Muscle layer of colon (tissue), 2 donors: ENCODE results near the gene ADARB2.

Source experiments
- H3K27ac ChIP-seq: one replicate; pipeline ENCODE4 v1.7.0; 2013; ENCODE audit warnings: low read depth, mild to moderate bottlenecking, low read length, moderate library complexity
- H3K27me3 ChIP-seq, 2 donors: one replicate each; pipeline ENCODE4 v1.7.0; 2013; ENCODE audit warnings: low read length in 2 of 2, mild to moderate bottlenecking in 2 of 2; ENCODE audit not compliant: insufficient read depth in 2 of 2, control insufficient read depth in 1 of 2
- H3K36me3 ChIP-seq: one replicate; pipeline ENCODE4 v1.7.0; 2013; ENCODE audit warnings: mild to moderate bottlenecking, low read length; ENCODE audit not compliant: insufficient read depth
- H3K4me1 ChIP-seq: one replicate; pipeline ENCODE4 v1.7.0; 2013; ENCODE audit warnings: mild to moderate bottlenecking, low read length; ENCODE audit not compliant: insufficient read depth
- H3K4me3 ChIP-seq, 2 donors: one replicate each; pipeline ENCODE4 v1.7.0; 2013; ENCODE audit warnings: low read length in 2 of 2, low read depth in 1 of 2, mild to moderate bottlenecking in 1 of 2, moderate library complexity in 1 of 2
- H3K9ac ChIP-seq: one replicate; pipeline ENCODE4 v1.7.0; 2013; ENCODE audit warnings: low read length
- H3K9me3 ChIP-seq: one replicate; pipeline ENCODE4 v1.7.0; 2013; ENCODE audit warnings: mild to moderate bottlenecking, low read length
- donor health status: abdominal sarcoma.
- donor health status: Adenocarcinoma of cecum.

Gene ADARB2

DNA sequence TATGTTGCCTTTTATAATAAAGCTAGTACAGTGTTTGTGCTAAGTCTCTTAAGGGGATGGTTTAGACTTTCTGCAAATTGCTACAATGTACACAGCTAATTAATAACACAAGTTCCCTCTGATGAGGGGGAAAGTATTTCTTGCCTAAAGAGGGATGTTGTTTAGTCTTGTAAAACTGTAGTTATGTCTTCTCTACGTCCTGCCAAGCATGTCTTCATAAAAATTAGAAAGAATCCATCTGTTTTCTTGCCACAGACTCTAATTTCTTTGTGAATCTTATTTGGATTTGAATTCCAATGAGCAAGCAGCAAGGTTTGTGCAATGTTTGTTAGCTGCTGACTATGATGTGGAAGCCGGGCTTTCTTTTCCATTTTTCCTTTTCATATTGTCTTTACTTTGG, 28.2 kb downstream of the ADARB2 start:
- no peaks in the 10 kb centered on the region for H3K4me1 ChIP-seq
- no peak overlapping the region for H3K4me3 ChIP-seq
- no peak overlapping the region for H3K27ac ChIP-seq
- H3K36me3 ChIP-seq: no peaks in the 10 kb centered on the region
- H3K9ac ChIP-seq: no peak overlapping the region
- no peaks in the 10 kb centered on the region for H3K27me3 ChIP-seq
- no peaks in the 10 kb centered on the region for H3K9me3 ChIP-seq

DNA sequence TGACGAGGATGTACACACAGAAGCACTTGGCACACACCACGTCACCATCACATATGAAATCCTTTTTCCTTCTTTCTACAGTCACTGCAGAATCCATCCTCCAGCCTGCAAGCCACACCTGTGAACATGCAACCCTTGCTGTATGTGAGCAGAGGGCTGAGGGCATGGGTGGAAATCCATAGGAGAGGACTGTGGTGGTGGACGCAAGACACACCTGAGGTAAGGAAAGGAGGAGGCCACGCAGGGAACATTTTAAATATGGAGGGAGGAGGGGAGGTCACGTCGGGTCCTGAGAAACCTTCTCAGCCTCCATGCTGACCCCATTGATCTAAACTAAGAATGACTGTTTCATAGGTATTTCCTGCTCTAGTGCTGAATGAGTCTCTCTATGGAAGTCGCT, 28.6 kb downstream of the ADARB2 start:
- Histone ChIP-seq H3K4me1 (no peaks in the 10 kb centered on the region), H3K9me3 (no peaks in the 10 kb centered on the region), H3K36me3 (no peaks in the 10 kb centered on the region), H3K27ac (no peak overlapping the region), H3K27me3 (no peaks in the 10 kb centered on the region), H3K9ac (no peak overlapping the region), H3K4me3 (no peak overlapping the region)

DNA sequence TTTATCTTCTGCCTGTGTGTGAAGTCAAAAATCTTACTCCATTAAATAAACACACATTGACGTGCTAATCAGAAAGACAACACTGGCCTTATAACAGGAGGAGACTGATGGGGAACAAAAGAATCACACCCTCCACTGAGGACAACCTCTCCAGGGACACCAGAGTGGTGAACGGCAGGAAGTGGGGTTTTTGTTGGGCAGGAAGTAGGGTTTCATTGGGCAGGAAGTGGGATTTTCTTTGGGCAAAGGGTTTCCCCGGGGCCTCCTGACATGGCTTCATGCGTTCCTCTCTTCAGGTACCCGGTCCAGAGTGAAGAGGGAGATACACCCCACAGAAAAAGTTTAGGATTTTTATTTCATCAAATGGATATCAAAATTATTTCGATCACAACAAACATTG, 30.6 kb downstream of the ADARB2 start:
- Histone ChIP-seq H3K9ac (no peak overlapping the region), H3K9me3 (no peaks in the 10 kb centered on the region), H3K36me3 (no peaks in the 10 kb centered on the region), H3K4me1 (no peaks in the 10 kb centered on the region), H3K27ac (no peak overlapping the region), H3K4me3 (no peak overlapping the region), H3K27me3 (no peaks in the 10 kb centered on the region)

DNA sequence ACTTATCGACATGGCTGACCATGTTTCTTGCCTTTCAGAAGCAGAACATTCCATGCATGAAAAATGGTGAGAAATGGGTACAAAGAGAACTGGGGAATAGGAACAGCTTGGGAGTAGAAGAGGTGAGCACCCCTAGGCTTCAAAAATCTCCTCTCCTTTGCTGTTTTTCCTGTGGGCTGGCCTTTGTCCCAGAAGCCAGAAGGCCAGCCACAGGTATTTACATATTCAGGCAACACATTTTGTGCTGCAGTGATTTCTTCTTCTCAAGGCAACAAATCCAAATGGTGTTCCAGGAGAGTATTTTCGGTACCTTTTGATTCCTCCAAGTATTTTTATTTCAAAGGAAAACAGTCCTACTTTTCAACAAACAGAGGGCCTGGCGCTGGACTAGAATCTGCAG, 31.1 kb downstream of the ADARB2 start:
- Histone ChIP-seq H3K36me3 (no peaks in the 10 kb centered on the region), H3K9me3 (no peaks in the 10 kb centered on the region), H3K4me1 (no peaks in the 10 kb centered on the region), H3K9ac (no peak overlapping the region), H3K27me3 (no peaks in the 10 kb centered on the region), H3K27ac (no peak overlapping the region), H3K4me3 (no peak overlapping the region)

DNA sequence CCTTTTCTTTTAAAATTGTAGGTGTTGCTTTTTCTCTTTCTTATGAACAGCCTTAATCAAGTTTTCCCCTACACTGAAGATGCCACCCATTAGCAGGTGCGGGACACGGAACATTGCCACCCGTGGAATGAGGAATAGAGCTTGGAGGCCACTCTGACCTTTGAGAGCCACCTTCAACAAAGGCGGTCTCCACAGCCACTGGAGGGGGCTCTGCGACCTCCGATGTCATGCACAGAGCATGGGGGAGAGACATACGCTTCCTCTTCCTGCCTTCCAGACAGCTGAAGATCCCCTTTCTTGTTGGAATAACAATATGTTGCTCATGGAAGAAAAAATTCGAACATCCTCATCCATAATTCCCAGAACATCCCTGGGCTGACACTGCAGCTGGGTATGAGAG, 39.1 kb downstream of the ADARB2 start:
- Histone ChIP-seq H3K27me3 (no peaks in the 10 kb centered on the region), H3K9me3 (no peaks in the 10 kb centered on the region), H3K36me3 (no peaks in the 10 kb centered on the region), H3K4me3 (no peak overlapping the region), H3K27ac (no peak overlapping the region), H3K4me1 (no peaks in the 10 kb centered on the region), H3K9ac (no peak overlapping the region)

DNA sequence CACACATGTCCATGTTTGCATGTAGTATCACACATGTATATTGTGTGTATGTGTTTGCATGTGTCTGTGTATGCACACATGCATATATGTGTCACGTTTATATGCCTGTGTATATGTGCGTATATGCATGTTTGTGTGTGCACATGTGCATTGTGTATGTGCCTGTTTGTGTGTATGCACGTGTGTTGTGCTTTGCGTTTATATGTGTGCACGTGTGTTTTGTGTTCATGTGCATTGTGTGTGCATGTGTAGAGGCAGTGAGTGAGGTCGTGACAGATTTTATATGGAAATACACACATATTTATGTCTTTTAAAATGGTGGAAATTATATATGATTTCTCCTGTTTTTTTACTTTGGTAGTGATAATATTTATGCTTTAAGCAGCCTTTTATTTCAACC, 41.2 kb downstream of the ADARB2 start:
- H3K27ac ChIP-seq: no peak overlapping the region
- H3K36me3 ChIP-seq: no peaks in the 10 kb centered on the region
- no peaks in the 10 kb centered on the region for H3K9me3 ChIP-seq
- no peaks in the 10 kb centered on the region for H3K27me3 ChIP-seq
- H3K9ac ChIP-seq: no peak overlapping the region
- H3K4me1 ChIP-seq: no peaks in the 10 kb centered on the region
- H3K4me3 ChIP-seq: no peak overlapping the region

DNA sequence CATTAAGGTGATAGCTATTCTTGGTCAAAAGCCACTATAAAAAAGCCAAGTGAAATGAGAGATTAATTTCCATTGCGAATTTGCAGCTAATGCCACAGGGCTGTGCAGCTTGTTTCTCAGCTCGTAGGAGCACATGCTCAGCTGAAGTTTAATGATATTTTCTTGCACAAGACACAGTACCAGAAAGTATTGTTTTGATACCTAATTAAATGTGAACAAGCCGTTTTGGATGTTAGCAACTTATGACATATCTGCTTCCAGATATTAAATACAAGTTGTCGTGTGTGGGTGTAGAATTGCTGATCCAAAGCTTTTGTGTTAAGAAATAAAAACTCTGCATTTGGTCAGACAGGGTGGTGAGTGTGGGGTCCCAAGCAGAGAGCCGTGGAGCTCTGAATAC, 47.2 kb downstream of the ADARB2 start:
- no peaks in the 10 kb centered on the region for H3K4me1 ChIP-seq
- H3K27ac ChIP-seq: no peak overlapping the region
- no peak overlapping the region for H3K9ac ChIP-seq
- H3K4me3 ChIP-seq: no peak overlapping the region
- H3K36me3 ChIP-seq: no peaks in the 10 kb centered on the region
- no peaks in the 10 kb centered on the region for H3K9me3 ChIP-seq
- no peaks in the 10 kb centered on the region for H3K27me3 ChIP-seq

DNA sequence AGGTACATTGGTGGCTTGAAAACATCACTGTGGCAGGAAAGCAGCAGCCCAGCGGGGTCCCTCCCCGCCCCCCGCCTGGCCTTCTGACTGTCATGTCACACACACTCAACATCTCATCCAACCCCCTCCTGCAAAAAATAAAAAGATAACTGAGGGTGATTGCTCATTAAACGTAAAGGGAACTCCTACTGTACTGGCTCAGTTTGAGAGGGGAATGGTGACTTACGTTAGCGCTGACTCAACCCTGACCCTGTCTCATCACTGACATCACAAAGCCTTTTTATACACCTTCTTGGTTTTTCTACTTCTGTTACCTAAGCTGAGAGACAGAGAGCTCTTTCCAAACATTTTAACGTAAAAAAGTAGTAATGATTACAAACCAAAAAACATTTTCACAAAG, 48.8 kb downstream of the ADARB2 start:
- no peak overlapping the region for H3K9ac ChIP-seq
- H3K4me3 ChIP-seq: no peak overlapping the region
- no peaks in the 10 kb centered on the region for H3K27me3 ChIP-seq
- H3K4me1 ChIP-seq: no peaks in the 10 kb centered on the region
- no peak overlapping the region for H3K27ac ChIP-seq
- no peaks in the 10 kb centered on the region for H3K36me3 ChIP-seq
- H3K9me3 ChIP-seq: no peaks in the 10 kb centered on the region

DNA sequence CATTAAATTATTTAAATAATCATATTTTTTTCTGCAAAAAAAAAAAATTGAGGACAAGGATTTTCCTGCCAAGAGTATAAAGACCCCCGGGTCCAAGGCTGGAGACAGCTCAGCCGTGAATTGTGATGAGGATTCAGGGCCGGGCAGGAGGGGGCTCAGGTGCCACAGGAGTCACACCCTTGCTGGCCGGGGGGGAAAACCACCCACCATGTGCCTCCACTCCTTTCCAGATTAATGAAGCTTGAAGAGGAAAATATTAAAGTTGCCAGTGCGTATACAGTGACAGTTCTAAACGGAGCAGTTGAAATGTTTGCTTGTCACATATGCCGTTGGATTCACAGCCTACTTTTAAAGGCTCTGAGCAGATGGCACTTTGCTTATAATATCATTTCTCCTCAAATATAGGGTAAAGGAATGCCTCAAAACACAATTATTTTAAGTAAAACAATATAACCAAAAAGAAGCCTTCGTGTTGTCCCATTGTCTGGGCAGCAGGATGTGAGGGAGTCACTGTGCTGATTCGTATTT, 49.6 kb downstream of the ADARB2 start:
- no peak overlapping the region for H3K27ac ChIP-seq
- H3K9ac ChIP-seq: no peak overlapping the region
- H3K4me3 ChIP-seq: no peak overlapping the region
- H3K9me3 ChIP-seq: no peaks in the 10 kb centered on the region
- H3K27me3 ChIP-seq: no peaks in the 10 kb centered on the region
- no peaks in the 10 kb centered on the region for H3K36me3 ChIP-seq
- no peaks in the 10 kb centered on the region for H3K4me1 ChIP-seq

DNA sequence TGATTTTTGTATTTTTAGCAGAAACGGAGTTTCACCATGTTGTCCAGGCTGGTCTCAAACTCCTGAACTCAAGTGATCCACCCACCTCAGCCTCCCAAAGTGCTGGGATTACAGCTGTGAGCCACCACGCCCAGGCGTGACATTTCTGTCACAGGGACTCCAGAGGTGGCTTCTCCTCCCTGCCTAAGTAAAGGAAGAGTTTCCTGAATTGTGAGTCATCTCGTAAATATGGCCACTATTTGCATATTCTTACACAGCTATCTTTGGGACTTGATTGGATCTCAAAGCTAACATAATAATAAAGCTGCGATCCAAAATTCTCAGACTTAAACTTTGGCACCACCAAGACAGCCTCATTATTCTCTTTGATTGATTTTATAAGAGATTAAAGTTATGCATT, 50.1 kb downstream of the ADARB2 start:
- no peaks in the 10 kb centered on the region for H3K27me3 ChIP-seq
- H3K4me1 ChIP-seq: no peaks in the 10 kb centered on the region
- H3K9ac ChIP-seq: no peak overlapping the region
- H3K27ac ChIP-seq: no peak overlapping the region
- no peak overlapping the region for H3K4me3 ChIP-seq
- H3K36me3 ChIP-seq: no peaks in the 10 kb centered on the region
- no peaks in the 10 kb centered on the region for H3K9me3 ChIP-seq

DNA sequence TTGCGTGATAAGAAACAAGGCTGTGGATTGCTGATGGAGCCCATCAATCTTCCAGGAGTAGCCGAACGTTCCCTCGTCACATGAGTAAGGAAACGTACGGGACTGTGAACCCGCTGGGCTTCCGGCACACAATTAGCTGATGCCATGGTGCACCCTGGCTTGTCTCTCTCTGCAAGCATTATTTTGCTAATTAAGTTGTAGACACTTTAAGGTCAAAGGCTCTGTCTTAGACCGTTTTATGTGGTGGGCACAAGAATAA, 50.9 kb downstream of the ADARB2 start:
- Histone ChIP-seq H3K9ac (no peak overlapping the region), H3K27ac (no peak overlapping the region), H3K4me1 (no peaks in the 10 kb centered on the region), H3K36me3 (no peaks in the 10 kb centered on the region), H3K27me3 (no peaks in the 10 kb centered on the region), H3K9me3 (no peaks in the 10 kb centered on the region), H3K4me3 (no peak overlapping the region)

DNA sequence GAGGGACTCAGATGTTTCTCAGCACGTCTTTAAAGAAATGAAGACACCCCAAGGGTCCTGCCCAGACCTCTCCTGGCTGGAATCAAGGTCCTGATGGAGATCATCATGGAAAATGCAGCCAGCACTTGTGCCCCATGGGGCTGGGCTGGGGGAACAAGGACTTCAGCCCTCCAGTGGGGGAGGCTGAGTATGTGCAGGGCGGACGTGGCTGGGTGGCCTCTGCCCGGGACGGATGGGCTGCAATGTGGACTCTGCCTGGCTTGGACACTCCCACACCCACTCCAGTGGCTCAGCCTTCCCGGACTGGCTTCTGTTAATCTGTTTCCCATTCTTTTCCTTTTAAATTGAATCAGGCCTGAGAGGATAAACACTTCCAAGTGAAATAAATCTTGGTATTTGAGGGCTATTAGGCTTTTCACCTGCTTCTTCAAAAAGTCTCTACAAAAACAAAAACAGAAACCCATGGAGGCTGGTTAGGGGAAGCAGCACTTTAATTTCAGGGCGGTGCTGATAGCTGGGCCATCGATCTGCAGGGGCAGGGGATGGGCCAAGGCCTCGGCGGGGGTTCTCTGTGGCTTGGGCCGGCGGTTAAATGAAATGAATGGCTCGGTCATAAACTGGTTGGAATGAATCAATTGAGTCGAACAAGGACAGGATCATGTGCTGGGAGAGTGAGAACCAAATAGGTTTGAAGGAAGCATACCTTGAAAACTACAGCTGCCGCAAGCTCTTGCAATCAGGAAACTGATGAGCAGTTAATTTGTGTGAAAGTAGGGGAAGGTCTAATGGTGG, 51.4 kb downstream of the ADARB2 start:
- Histone ChIP-seq H3K27ac (no peak overlapping the region), H3K27me3 (no peaks in the 10 kb centered on the region), H3K4me1 (no peaks in the 10 kb centered on the region), H3K9ac (no peak overlapping the region), H3K9me3 (no peaks in the 10 kb centered on the region), H3K4me3 (no peak overlapping the region), H3K36me3 (no peaks in the 10 kb centered on the region)
